BLaER1 treated with 17β-estradiol and CSF1 and Interleukin-3, amounts not matched to agents 10 nM and 100 nM (cell line): ENCODE results near the gene ATG5.
A peak's percentile ranks its signal among the peaks of the same experiment; 100 is the strongest.

Experiments used
- H3K27ac ChIP-seq, 11 experiments: shearing (Covaris generic); formaldehyde crosslinking; 2 replicates each; pipeline ENCODE4 v1.8.1; 2022
- H3K27me3 ChIP-seq, 11 experiments: shearing (Covaris generic); formaldehyde crosslinking; 2 replicates each; pipeline ENCODE4 v1.8.1; 2022
- H3K36me3 ChIP-seq, 11 experiments: shearing (Covaris generic); formaldehyde crosslinking; 2 replicates each; pipeline ENCODE4 v1.8.1; 2022
- H3K4me1 ChIP-seq, 10 experiments: shearing (Covaris generic); formaldehyde crosslinking; 2 replicates each; pipeline ENCODE4 v1.8.1; 2022
- H3K4me2 ChIP-seq, 11 experiments: shearing (Covaris generic); formaldehyde crosslinking; 2 replicates each; pipeline ENCODE4 v1.8.1; 2022
- H3K4me3 ChIP-seq, 10 experiments: shearing (Covaris generic); formaldehyde crosslinking; 2 replicates each; pipeline ENCODE4 v1.8.1; 2022
- H3K9ac ChIP-seq, 11 experiments: shearing (Covaris generic); formaldehyde crosslinking; 2 replicates each; pipeline ENCODE4 v1.8.1; 2022
- H3K9me3 ChIP-seq, 11 experiments: shearing (Covaris generic); formaldehyde crosslinking; replicated peaks in 1 of 11; 2 replicates each; pipeline ENCODE4 v1.8.1; 2022
- H4K20me1 ChIP-seq, 11 experiments: shearing (Covaris generic); formaldehyde crosslinking; 2 replicates each; pipeline ENCODE4 v1.8.1; 2022
- Cebpa-rat ChIP-seq, 11 experiments: shearing (Covaris generic); IDR thresholded peaks; 2 replicates each; pipeline ENCODE4 v1.8.1; 2022

Gene ATG5

GRCh38 chr6:106318061-106318460 is 7.5 kb downstream of the ATG5 start:
- H3K27me3 ChIP-seq, result no peaks in the 10 kb centered on the region
- peaks cover 23 to 47% (median 29%) of the 10 kb centered on the region in 11 experiments for H3K36me3 ChIP-seq
- H3K4me2 ChIP-seq, result no peak overlapping the region; a peak in 1 of 22 replicates
- H3K27ac ChIP-seq, result no peak overlapping the region
- H3K4me1 ChIP-seq, result peaks cover 15 to 51% (median 24%) of the 10 kb centered on the region in 10 experiments
- TF ChIP-seq Cebpa-rat (IDR thresholded peaks at IDR 0.05), result no peak
- peaks cover 20 to 88% (median 74%) of the 10 kb centered on the region in 11 experiments; a peak in 20 of 22 replicates for H4K20me1 ChIP-seq
- H3K4me3 ChIP-seq, result no peak overlapping the region
- no peak overlapping the region for H3K9ac ChIP-seq
- H3K9me3 ChIP-seq, result no peaks in the 10 kb centered on the region

DNA sequence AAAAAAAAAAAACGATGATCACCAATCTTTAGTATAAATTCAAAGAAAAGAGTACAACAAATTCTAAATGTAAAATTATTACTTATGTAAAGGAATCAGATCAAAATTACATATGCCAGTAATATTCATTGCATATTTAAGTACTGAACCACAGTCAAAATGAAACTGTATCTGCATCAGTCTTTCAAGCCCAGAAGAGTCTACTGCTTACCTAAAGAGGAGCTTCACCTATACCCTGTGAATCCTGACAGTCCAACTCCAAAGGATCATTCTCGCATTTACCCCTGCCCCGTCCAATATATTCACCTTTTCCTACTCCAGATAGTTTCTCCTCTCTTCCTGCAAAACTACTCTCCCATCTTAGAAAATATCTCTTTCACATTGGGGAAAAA is 9.2 kb downstream of the ATG5 start:
- Histone ChIP-seq H3K36me3 (peaks cover 38 to 57% (median 45%) of the 10 kb centered on the region in 11 experiments), H4K20me1 (peaks cover 25 to 96% (median 64%) of the 10 kb centered on the region in 11 experiments; a peak in 20 of 22 replicates), H3K4me3 (no peak overlapping the region)

DNA sequence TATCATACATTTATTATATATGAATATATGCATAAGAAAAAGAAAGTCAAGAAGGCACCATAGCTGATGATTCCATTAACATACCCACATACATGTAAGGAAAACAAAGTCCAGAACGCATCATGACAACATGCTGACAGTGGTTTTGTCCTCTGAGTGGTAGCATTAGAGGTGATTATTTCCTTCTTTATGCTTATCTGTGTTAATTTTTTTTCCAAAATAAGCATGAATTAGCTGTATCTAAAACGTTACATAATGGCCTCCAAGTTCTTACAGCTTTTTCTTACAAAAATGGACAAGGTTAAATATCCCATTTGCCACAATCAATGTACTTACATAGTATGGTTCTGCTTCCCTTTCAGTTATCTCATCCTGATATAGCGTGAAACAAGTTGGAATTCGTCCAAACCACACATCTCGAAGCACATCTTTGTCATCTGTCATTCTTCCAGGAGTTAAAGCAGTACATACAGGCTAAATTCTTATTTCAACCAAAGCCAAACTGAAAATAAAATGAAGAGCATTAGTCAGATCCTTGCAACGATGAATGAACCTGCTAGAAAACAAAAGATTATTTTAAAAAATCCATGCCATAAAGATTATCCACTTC is 9.7 kb downstream of the ATG5 start:
- Histone ChIP-seq H3K36me3 (peaks cover 41 to 59% (median 50%) of the 10 kb centered on the region in 11 experiments), H3K27me3 (no peaks in the 10 kb centered on the region), H3K4me2 (peak overlapping the region in 10 of 11 experiments; percentile 21 to 56 (median 35); a peak in 14 of 22 replicates), H3K27ac (no peak overlapping the region), H3K9me3 (no peaks in the 10 kb centered on the region), H3K9ac (no peak overlapping the region), H3K4me1 (peaks cover 14 to 58% (median 18%) of the 10 kb centered on the region in 10 experiments), H4K20me1 (peaks cover 25 to 96% (median 65%) of the 10 kb centered on the region in 11 experiments; a peak in 20 of 22 replicates), H3K4me3 (no peak overlapping the region)
- no peak for TF ChIP-seq Cebpa-rat (IDR thresholded peaks at IDR 0.05)

More for the DNA sequence above, 9.2 kb downstream of the ATG5 start:
- Histone ChIP-seq H3K9me3 (no peaks in the 10 kb centered on the region), H3K27ac (no peak overlapping the region), H3K4me2 (peak overlapping the region; percentile 26 to 56 (median 39); a peak in 19 of 22 replicates), H3K9ac (no peak overlapping the region), H3K4me1 (peaks cover 14 to 58% (median 18%) of the 10 kb centered on the region in 10 experiments), H3K27me3 (no peaks in the 10 kb centered on the region)
- no peak for TF ChIP-seq Cebpa-rat (IDR thresholded peaks at IDR 0.05)

- H4K20me1 ChIP-seq, result peaks cover 0 to 73% (median 20%) of the 10 kb centered on the region in 11 experiments; a peak in 11 of 22 replicates
- H3K36me3 ChIP-seq, result peaks cover 57 to 100% (median 75%) of the 10 kb centered on the region in 11 experiments
- no peak overlapping the region for H3K9ac ChIP-seq
- peaks cover 0 to 24% (median 0%) of the 10 kb centered on the region in 10 experiments; a peak in 3 of 20 replicates for H3K4me1 ChIP-seq
- no peak overlapping the region for H3K27ac ChIP-seq
- no peak overlapping the region for H3K4me3 ChIP-seq
- H3K9me3 ChIP-seq, result no peaks in the 10 kb centered on the region
- no peak for TF ChIP-seq Cebpa-rat (IDR thresholded peaks at IDR 0.05)
- H3K4me2 ChIP-seq, result no peak overlapping the region
- no peaks in the 10 kb centered on the region for H3K27me3 ChIP-seq
Measured at GRCh38 chr6:106309766-106310373, 15.7 kb downstream of the ATG5 start.

GRCh38 chr6:106308985-106309384 is 16.6 kb downstream of the ATG5 start:
- Histone ChIP-seq H3K4me1 (peaks cover 0 to 24% (median 0%) of the 10 kb centered on the region in 10 experiments; a peak in 3 of 20 replicates), H3K9me3 (no peaks in the 10 kb centered on the region), H3K9ac (no peak overlapping the region), H3K36me3 (peaks cover 48 to 100% (median 70%) of the 10 kb centered on the region in 11 experiments), H3K4me2 (no peak overlapping the region), H3K27ac (no peak overlapping the region), H4K20me1 (peaks cover 5 to 75% (median 21%) of the 10 kb centered on the region in 11 experiments; a peak in 11 of 22 replicates), H3K27me3 (no peaks in the 10 kb centered on the region), H3K4me3 (no peak overlapping the region)
- TF ChIP-seq Cebpa-rat (IDR thresholded peaks at IDR 0.05), result no peak

DNA sequence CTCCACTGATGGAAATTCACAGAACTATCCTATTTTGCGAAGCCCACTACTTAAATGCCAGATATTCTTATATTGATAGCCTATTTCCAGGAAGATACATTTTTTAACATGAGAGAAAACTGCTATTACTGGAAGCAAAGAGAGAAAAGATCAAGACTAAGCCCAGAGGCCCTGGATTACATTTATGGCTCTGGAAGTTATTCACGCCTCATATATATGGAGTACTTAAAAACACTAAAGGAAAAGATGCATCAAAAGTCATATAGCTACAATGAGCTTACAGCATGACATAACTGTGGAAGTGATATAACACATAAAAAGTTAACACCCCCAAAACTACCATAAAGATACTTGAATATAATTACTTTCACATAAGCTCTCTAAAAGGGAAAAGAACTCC is 19.8 kb downstream of the ATG5 start:
- no peak overlapping the region for H3K4me2 ChIP-seq
- H3K4me3 ChIP-seq, result no peak overlapping the region
- H4K20me1 ChIP-seq, result peaks cover 3 to 75% (median 36%) of the 10 kb centered on the region in 11 experiments; a peak in 14 of 22 replicates
- H3K27ac ChIP-seq, result no peak overlapping the region
- no peaks in the 10 kb centered on the region for H3K9me3 ChIP-seq
- no peak for TF ChIP-seq Cebpa-rat (IDR thresholded peaks at IDR 0.05)
- no peak overlapping the region for H3K9ac ChIP-seq
- H3K27me3 ChIP-seq, result no peaks in the 10 kb centered on the region
- H3K36me3 ChIP-seq, result peaks cover 19 to 69% (median 41%) of the 10 kb centered on the region in 11 experiments; a peak in 21 of 22 replicates
- H3K4me1 ChIP-seq, result peaks cover 0 to 8% (median 0%) of the 10 kb centered on the region in 10 experiments; a peak in 1 of 20 replicates

GRCh38 chr6:106300944-106301343 is 24.6 kb downstream of the ATG5 start:
- no peak overlapping the region for H3K9ac ChIP-seq
- H3K4me2 ChIP-seq, result no peak overlapping the region
- H3K27ac ChIP-seq, result no peak overlapping the region
- no peak overlapping the region for H3K4me3 ChIP-seq
- no peaks in the 10 kb centered on the region for H3K27me3 ChIP-seq
- TF ChIP-seq Cebpa-rat (IDR thresholded peaks at IDR 0.05), result no peak
- H3K36me3 ChIP-seq, result peaks cover 0 to 27% (median 17%) of the 10 kb centered on the region in 11 experiments; a peak in 16 of 22 replicates
- peaks cover 0 to 5% (median 0%) of the 10 kb centered on the region in 10 experiments; a peak in 1 of 20 replicates for H3K4me1 ChIP-seq
- H3K9me3 ChIP-seq, result no peaks in the 10 kb centered on the region
- peaks cover 3 to 53% (median 30%) of the 10 kb centered on the region in 11 experiments; a peak in 14 of 22 replicates for H4K20me1 ChIP-seq

GRCh38 chr6:106300020-106300780 is 25.4 kb downstream of the ATG5 start:
- H3K9me3 ChIP-seq, result no peaks in the 10 kb centered on the region
- H3K9ac ChIP-seq, result no peak overlapping the region
- no peak for TF ChIP-seq Cebpa-rat (IDR thresholded peaks at IDR 0.05)
- no peaks in the 10 kb centered on the region for H3K27me3 ChIP-seq
- no peak overlapping the region for H3K4me2 ChIP-seq
- peaks cover 0 to 27% (median 14%) of the 10 kb centered on the region in 11 experiments; a peak in 13 of 22 replicates for H3K36me3 ChIP-seq
- H3K27ac ChIP-seq, result no peak overlapping the region; a peak in 1 of 22 replicates
- no peak overlapping the region for H3K4me3 ChIP-seq
- peaks cover 0 to 5% (median 0%) of the 10 kb centered on the region in 10 experiments; a peak in 1 of 20 replicates for H3K4me1 ChIP-seq
- peaks cover 3 to 50% (median 26%) of the 10 kb centered on the region in 11 experiments; a peak in 14 of 22 replicates for H4K20me1 ChIP-seq
